ENCODE measurements around the gene MORN3.
A peak's percentile ranks its signal among the peaks of the same experiment; 100 is the strongest.

MORN3 gene

GRCh38 chr12:121618659-121619233 lies 50.7 kb downstream of the MORN3 start:
- Histone ChIP-seq H3K27ac (no peak overlapping the region), H3K4me3 (no peak overlapping the region)

DNA sequence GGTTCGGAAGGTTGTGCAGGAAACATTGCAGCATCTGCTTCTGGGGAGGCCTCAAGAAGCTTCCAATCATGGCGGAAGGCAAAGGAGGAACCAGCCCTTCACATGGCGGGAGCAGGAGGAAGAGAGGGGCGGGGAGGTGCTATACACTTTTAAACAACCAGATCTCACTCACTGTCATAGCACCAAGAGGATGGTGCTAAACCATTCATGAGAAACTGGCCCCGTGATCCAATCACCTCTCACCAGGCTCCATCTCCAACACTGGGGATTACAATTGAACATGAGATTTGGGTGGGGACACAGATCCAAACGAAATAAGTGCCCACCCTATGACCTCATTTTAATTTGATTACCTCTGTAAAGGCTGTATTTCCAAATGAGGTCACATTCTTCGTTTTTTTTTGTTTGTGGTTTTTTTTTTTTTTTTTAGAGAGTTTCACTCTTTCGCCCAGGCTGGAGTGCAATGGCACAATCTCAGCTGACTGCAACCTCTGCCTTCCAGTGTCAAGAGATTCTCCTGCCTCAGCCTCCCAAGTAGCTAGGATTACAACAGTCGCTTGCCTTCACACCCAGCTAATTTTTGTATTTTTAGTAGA lies 54.5 kb downstream of the MORN3 start:
- Histone ChIP-seq H3K4me3 (no peak overlapping the region), H3K27ac (no peak overlapping the region)

DNA sequence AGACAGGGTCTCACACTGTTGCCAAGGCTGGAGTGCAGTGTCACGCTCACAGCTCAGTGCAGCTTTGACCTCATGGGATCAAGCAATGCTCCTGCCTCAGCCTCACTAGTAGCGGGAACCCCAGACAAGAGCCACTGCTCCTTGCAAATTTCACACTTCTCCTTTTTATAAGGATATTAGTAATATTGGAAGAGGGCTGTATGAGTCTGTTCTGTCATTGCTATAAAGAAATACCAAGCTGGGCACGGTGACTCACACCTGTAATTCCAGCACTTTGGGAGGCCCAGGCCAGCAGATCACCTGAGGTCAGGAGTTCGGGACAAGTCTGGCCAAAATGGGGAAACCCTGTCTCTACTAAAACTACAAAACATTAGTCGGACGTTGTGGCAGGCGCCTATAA lies 56.0 kb downstream of the MORN3 start:
- H3K4me3 ChIP-seq = no peak overlapping the region

GRCh38 chr12:121611306-121611705 lies 58.1 kb downstream of the MORN3 start:
- Histone ChIP-seq H3K4me3 (no peak overlapping the region), H3K27ac (peak overlapping the region in 2 of 21 experiments; percentile 61 to 73)

More for the DNA sequence above, 56.0 kb downstream of the MORN3 start:
- H3K27ac ChIP-seq = no peak overlapping the region

DNA sequence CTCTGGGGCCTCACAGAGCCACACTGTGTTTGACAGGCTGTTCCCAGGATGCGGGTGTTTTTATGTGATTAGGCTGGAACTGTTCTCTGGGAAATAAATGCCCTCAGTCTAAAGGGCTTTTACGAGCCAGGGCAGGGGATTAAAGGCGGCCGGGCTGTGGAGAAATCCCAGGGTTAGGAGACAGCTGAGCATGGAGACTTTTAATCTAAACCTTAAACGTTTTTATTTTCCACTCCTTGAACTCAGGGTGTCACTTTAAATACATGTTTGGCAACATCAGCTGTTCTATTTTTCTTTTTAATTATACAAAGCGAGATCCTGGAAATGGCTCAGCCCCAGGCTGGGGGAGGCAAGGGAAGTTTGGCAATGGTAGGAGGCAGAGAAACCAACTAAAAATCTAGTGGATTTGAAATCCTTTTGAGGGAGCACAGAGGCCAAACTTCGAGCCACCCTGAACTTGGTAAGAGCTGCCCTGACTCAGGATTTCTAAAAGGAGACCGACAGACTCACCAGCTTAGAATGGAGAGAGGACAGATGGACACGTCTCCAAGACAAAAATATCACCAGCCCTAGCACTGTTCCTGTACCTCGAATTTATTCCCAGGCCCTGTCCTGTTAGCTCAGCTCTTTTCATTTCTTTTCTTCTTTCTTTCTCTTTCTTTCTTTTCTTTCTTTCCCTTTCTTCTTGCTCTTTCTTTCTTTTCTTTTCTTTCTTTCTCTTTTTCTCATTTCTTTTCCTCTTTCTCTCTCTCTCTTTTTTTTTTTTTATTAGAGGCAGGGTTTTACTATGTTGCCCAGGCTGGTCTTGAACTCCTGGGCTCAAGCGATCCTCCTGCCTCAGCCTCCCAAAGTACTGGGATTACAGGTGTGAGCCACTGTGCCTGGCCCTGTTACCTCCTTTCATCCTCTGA lies 59.0 kb downstream of the MORN3 start:
- Histone ChIP-seq H3K4me3 (no peak overlapping the region), H3K27ac (peak overlapping the region in 9 of 21 experiments; percentile 6 to 73 (median 55))

DNA sequence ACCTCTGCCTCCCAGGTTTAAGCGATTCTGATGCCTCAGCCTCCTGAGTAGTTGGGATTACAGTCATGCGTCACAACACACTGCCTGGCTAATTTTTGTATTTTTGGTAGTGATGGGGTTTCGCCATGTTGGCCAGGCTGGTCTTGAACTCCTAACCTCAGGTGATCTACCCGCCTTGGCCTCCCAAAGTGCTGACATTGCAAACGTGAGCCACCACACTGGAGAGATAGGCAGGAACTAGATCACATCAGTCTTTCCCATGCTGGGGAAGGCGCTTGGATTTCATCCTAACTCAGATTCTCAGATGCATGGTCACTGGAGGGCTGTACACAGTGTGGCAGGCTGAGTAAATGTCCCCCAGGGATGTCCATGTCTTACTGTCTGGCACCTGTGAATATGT lies 61.2 kb downstream of the MORN3 start:
- H3K4me3 ChIP-seq = no peak overlapping the region
- H3K27ac ChIP-seq = no peak overlapping the region

DNA sequence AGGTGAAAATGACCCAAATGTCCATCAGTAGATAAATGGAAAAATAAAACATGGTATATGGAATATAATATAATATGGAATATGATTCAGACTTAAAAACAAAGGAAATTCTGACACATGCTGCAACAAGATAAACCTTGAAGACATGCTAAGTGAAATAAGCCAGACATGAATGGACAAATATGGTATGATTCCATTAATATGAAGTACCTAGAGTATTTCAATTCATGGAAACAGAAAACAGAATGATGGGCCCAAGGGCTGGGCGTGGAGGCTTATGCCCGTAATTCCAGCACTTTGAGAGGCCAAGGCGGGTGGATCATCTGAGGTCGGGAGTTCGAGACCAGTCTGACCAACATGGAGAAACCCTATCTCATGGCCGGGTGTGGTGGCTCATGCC lies 65.9 kb downstream of the MORN3 start:
- Histone ChIP-seq H3K4me3 (no peak overlapping the region), H3K27ac (no peak overlapping the region)

DNA sequence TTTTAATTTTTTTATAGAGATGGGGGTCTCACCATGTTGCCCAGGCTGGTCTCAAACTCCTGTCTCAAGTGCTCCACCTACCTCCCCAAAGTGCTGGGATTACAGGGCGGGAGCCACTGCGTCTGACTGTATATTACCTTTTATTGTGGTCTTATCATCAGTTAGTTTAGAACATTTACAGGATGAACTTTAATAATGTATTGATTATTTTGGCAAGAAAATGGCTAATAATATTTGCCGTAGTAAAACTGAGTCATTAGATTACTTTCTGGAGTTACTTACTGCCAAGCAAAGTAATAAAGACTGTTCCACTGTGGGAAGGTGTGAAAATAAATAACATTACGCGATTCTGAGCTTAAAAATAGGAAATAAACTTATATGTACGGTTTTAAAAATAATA lies 66.7 kb downstream of the MORN3 start:
- Histone ChIP-seq H3K27ac (no peak overlapping the region), H3K4me3 (no peak overlapping the region)

DNA sequence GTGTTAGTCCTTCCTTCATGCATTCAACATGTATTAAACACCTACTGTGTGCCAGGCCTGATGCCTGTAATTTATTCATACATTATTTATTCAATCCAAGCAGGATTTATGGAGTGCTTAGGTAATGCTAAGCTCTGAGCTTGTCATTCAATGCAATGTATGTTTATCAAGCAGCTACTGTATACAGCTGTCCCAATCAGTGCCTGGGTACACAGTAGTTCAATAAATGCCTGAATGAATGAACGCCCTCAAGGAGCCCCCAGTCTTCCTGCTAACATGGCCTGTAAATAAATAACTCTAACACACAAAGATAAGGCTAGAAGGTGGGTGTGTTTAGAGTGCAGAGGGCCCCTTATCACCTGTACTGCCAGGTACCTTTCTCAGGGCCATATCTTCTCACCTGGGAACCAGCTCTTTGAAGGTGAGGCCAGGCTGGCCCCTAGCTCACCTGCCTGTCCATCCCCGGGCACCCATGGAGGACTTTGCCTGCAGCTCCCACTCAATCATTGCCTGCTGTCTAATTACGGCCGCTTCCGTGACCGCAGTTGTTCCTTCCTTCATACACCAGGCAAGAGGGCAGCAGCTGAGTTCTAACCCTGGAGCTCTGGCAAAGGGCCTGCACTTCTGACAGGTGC lies 68.6 kb downstream of the MORN3 start:
- no peak overlapping the region for H3K4me3 ChIP-seq
- no peak overlapping the region for H3K27ac ChIP-seq

All from skin epidermis (tissue), 12 donors.